GM21360 (cell line): ENCODE results near the gene LRP10.

Experiments used
- ATAC-seq: cut with Tn5 transposase; IDR thresholded peaks from one replicate; pipeline ENCODE4 v1.9.1; 2021; ENCODE audit warnings: mild to moderate bottlenecking, moderate library complexity; ENCODE audit not compliant: unreplicated experiment

LRP10 gene

GRCh38 chr14:22864979-22865378, 6.6 kb upstream of the LRP10 start:
- no peak for ATAC-seq

- ATAC-seq, result no peak
Measured at GRCh38 chr14:22865424-22866405, 5.8 kb upstream of the LRP10 start.

GRCh38 chr14:22866874-22867273, 4.7 kb upstream of the LRP10 start:
- no peak for ATAC-seq

GRCh38 chr14:22870811-22871223, 723 bp upstream of the LRP10 start:
- peak; percentile 28 for ATAC-seq

- peak; percentile 25 for ATAC-seq
Measured at GRCh38 chr14:22872033-22872832, 693 bp downstream of the LRP10 start.

- ATAC-seq, result no peak
Measured at GRCh38 chr14:22872833-22873520, 1.4 kb downstream of the LRP10 start.

GRCh38 chr14:22875003-22875747, 3.6 kb downstream of the LRP10 start:
- no peak for ATAC-seq

GRCh38 chr14:22875748-22876319, 4.3 kb downstream of the LRP10 start:
- ATAC-seq, result no peak

GRCh38 chr14:22877000-22877501, 5.5 kb downstream of the LRP10 start:
- ATAC-seq, result no peak

- ATAC-seq, result no peak
Measured at GRCh38 chr14:22878271-22879246, 7.0 kb downstream of the LRP10 start.

GRCh38 chr14:22882064-22882463, 10.5 kb downstream of the LRP10 start:
- no peak for ATAC-seq

GRCh38 chr14:22882529-22883172, 11.1 kb downstream of the LRP10 start:
- ATAC-seq, result no peak

GRCh38 chr14:22883173-22883976, 11.8 kb downstream of the LRP10 start, which contains the start of gene REM2:
Gene REM2, plus strand, starts transcription at chr14:22883222. Its CDS starts 66 bp downstream, at chr14:22883288.
- no peak for ATAC-seq

- no peak for ATAC-seq
Measured at GRCh38 chr14:22884076-22884737, 12.7 kb downstream of the LRP10 start.

GRCh38 chr14:22884738-22885523, 13.4 kb downstream of the LRP10 start:
- ATAC-seq, result no peak

GRCh38 chr14:22885975-22886374, 14.4 kb downstream of the LRP10 start:
- no peak for ATAC-seq
